ENCODE measurements around the gene GGACT. TPM values are rescaled to one million over a fixed set of nuclear protein-coding genes. Genes with fewer than 3 reads are reported as not detected.
"Not testable (repeated sequence)": the region's sequence is repeated elsewhere in the genome, so short reads cannot be mapped to it uniquely, and the experiment has no call there.

The GGACT gene
- polyA plus RNA-seq, 1 experiment, result 7.6 TPM

DNA sequence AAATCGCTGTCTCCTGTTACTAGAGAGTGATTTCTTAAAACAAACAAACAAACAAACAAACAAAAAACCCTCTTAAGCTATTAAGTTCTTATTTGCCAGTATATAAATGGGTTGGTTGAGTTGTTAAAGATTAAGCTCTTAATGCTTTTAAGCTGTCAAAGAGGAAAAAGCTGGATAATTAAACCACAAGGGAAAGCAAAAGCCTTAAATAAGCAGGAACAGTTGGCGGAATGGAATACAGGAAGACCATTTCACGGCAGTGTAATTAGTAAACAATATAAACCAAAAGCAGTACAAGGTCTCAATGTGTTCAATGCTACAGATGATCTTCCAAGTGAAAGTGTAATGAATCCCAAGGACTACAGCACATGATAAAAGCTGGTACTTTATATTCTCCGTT is 32.2 kb upstream of the GGACT start:
- DNase-seq (ENCODE audit: low read depth, low spot score), result no peak
- H3K4me3 ChIP-seq (ENCODE audit: low read depth, low read length), result no peak overlapping the region
- CTCF ChIA-PET, result no interaction called here
- POLR2A ChIA-PET, result no interaction called here
- TF ChIP-seq, protein P1, sequence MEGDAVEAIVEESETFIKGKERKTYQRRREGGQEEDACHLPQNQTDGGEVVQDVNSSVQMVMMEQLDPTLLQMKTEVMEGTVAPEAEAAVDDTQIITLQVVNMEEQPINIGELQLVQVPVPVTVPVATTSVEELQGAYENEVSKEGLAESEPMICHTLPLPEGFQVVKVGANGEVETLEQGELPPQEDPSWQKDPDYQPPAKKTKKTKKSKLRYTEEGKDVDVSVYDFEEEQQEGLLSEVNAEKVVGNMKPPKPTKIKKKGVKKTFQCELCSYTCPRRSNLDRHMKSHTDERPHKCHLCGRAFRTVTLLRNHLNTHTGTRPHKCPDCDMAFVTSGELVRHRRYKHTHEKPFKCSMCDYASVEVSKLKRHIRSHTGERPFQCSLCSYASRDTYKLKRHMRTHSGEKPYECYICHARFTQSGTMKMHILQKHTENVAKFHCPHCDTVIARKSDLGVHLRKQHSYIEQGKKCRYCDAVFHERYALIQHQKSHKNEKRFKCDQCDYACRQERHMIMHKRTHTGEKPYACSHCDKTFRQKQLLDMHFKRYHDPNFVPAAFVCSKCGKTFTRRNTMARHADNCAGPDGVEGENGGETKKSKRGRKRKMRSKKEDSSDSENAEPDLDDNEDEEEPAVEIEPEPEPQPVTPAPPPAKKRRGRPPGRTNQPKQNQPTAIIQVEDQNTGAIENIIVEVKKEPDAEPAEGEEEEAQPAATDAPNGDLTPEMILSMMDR (IDR thresholded peaks at IDR 0.05; ENCODE audit: low read depth, low read length), result no peak
- H3K27me3 ChIP-seq (ENCODE audit: control insufficient read depth, insufficient read depth, low read length), result no peaks in the 10 kb centered on the region
- H3K27ac ChIP-seq (ENCODE audit: low read depth, low read length), result no peak overlapping the region
- H3K9me3 ChIP-seq (ENCODE audit: control insufficient read depth, insufficient read depth, low read length), result no peaks in the 10 kb centered on the region; the same call in 1 of the 2 replicates

DNA sequence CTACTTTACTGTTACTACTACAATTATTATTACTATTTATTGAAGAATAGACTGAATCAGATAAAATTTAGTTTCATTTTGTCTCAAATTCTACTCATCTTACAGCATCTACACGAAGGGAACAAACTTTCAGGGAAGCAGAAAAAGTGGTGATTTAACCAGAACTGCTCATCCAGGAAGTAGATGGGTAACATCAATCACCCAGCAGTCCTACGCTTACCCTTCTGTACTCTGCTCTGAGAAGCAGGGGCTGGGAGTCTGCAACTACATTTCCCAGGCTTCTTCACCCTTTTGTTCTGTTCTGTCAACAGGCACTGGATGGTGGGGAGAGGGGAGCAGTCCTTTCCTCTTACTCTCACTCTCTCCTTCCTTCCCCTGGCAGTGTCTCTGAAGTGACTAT is 31.4 kb upstream of the GGACT start:
- TF ChIP-seq, protein P1 (IDR thresholded peaks at IDR 0.05; ENCODE audit: low read depth, low read length), result no peak
- ChIA-PET CTCF (no interaction called here), POLR2A (interaction anchor here (0.7 kb wide), 1 partner anchor 259 kb away, joined by 4 read pairs; no protein-coding TSS in a partner anchor)
- DNase-seq (ENCODE audit: low read depth, low spot score), result no peak
- no peaks in the 10 kb centered on the region for H3K27me3 ChIP-seq (ENCODE audit: control insufficient read depth, insufficient read depth, low read length)
- H3K27ac ChIP-seq (ENCODE audit: low read depth, low read length), result no peak overlapping the region
- no peaks in the 10 kb centered on the region; the same call in 1 of the 2 replicates for H3K9me3 ChIP-seq (ENCODE audit: control insufficient read depth, insufficient read depth, low read length)
- H3K4me3 ChIP-seq (ENCODE audit: low read depth, low read length), result no peak overlapping the region

DNA sequence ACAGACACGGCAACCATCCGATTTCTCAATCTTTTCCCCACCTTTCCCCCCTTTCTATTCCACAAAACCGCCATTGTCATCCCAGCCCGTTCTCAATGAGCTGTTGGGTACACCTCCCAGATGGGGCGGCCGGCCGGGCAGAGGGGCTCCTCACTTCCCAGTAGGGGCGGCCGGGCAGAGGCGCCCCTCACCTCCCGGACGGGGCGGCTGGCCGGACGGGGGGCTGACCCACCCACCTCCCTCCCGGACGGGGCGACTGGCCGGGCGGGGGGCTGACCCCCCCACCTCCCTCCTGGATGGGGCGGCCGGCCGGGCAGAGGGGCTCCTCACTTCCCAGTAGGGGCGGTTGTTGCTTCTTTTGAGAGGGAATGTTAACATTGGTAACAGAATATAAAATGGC is 30.3 kb upstream of the GGACT start:
- POLR2A ChIA-PET, result interaction anchor here (0.6 kb wide), 1 partner anchor 96 kb away, joined by 4 read pairs; no protein-coding TSS in a partner anchor
- DNase-seq (ENCODE audit: low read depth, low spot score); H3K27ac ChIP-seq (ENCODE audit: low read depth, low read length); H3K27me3 ChIP-seq (ENCODE audit: control insufficient read depth, insufficient read depth, low read length); CTCF ChIA-PET; H3K4me3 ChIP-seq (ENCODE audit: low read depth, low read length); H3K9me3 ChIP-seq (ENCODE audit: control insufficient read depth, insufficient read depth, low read length): not testable (repeated sequence)

DNA sequence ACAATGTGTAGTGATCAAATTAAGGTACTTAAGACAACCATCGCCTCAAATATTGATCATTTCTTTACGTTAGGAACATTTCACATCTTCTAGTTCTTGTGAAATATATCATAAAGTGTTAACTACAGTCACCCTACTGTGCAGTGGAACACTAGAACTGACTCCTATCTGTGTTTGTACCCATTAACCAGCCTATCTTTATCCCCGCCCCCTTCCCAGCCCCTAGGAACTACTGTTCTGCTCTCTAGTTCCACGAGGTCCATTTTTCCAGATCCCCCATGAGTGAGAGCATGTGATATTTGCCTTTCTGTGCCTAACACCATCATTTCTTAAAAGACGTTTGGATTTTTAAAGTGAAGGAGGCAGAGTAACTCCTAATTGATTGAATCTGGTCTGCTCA is 24.4 kb upstream of the GGACT start:
- Histone ChIP-seq H3K9me3 (ENCODE audit: control insufficient read depth, insufficient read depth, low read length) (no peaks in the 10 kb centered on the region), H3K27ac (ENCODE audit: low read depth, low read length) (no peak overlapping the region), H3K4me3 (ENCODE audit: low read depth, low read length) (no peak overlapping the region), H3K27me3 (ENCODE audit: control insufficient read depth, insufficient read depth, low read length) (no peaks in the 10 kb centered on the region)
- ChIA-PET POLR2A (no interaction called here), CTCF (no interaction called here)
- DNase-seq (ENCODE audit: low read depth, low spot score), result no peak
- TF ChIP-seq, protein P1 (IDR thresholded peaks at IDR 0.05; ENCODE audit: low read depth, low read length), result no peak

DNA sequence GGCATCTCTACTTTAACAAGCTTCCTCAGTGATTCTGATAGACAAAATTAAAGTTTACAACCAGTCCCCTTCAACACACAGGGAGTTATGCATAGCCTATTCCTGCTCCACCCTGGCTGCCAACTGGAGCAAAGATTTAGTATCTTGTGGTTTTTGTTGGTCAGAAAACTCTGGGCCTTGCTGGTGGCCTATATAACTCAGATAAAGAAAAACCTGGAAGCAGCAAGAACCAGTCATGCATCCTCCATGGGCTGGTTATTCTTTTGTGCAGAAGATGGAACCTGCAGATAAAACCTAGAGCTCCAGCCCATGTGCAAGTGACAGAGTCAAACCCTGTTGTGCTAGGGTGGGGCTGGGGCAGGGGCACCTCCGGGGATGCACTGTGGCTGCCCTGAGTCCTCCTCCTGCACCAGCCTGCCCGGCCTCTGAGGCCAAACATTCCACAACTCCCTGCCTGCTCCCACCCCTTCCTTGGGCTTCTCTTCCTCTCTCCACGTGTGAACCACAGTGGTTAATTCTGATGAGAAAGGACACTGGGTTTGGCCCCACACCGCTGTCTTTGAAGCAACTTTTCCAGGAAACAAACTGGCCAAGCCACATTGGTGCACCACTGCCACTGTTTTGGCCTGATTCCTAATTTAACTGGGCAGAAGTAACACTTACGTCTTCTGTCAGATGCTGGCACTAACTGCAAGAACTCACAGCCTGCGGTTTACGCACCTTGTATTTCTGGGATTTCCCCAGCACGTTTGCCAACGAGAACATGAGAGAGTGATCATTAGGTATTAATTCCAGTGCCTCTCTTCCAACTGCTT is 23.3 kb upstream of the GGACT start:
- no peak overlapping the region for H3K4me3 ChIP-seq (ENCODE audit: low read depth, low read length)

More for the DNA sequence above, 23.3 kb upstream of the GGACT start:
- POLR2A ChIA-PET, result no interaction called here
- CTCF ChIA-PET, result interaction anchor here (0.7 kb wide), 1 partner anchor 96 kb away, joined by 4 read pairs; no protein-coding TSS in a partner anchor
- H3K27me3 ChIP-seq (ENCODE audit: control insufficient read depth, insufficient read depth, low read length), result no peaks in the 10 kb centered on the region
- no peaks in the 10 kb centered on the region for H3K9me3 ChIP-seq (ENCODE audit: control insufficient read depth, insufficient read depth, low read length)
- TF ChIP-seq, protein P1 (IDR thresholded peaks at IDR 0.05; ENCODE audit: low read depth, low read length), result no peak
- no peak overlapping the region for H3K27ac ChIP-seq (ENCODE audit: low read depth, low read length)
- no peak for DNase-seq (ENCODE audit: low read depth, low spot score)

Data from AG04450 (cell line).